ENCODE data around the gene GMDS.

- no peak for TF ChIP-seq POLR2A (IDR thresholded peaks at IDR 0.05; ENCODE audit: insufficient read depth in 1 of 2, low read depth in 2 of 2, low read length in 2 of 2)
- no peak for TF ChIP-seq ZMYM3 (CRISPR knock-in tag; IDR thresholded peaks at IDR 0.05)
- no peak for TF ChIP-seq CTCF (CRISPR knock-in tag; IDR thresholded peaks at IDR 0.05)
- TF ChIP-seq ZNF253 (CRISPR knock-in tag; IDR thresholded peaks at IDR 0.05; ENCODE audit: borderline replicate concordance) = no peak
- TF ChIP-seq KAT7 (CRISPR knock-in tag; IDR thresholded peaks at IDR 0.05; ENCODE audit: borderline replicate concordance) = no peak
- TF ChIP-seq ZNF207 (IDR thresholded peaks at IDR 0.05; ENCODE audit: borderline replicate concordance) = no peak
- no peak for TF ChIP-seq ZBTB20 (CRISPR knock-in tag; IDR thresholded peaks at IDR 0.05; ENCODE audit: borderline replicate concordance, low read depth)
- TF ChIP-seq ZNF709 (CRISPR knock-in tag; IDR thresholded peaks at IDR 0.05) = no peak
- TF ChIP-seq FOXO4 (CRISPR knock-in tag; conservative IDR thresholded peaks at IDR 0.05) = no peak
- no peak for TF ChIP-seq ZNF605 (CRISPR knock-in tag; IDR thresholded peaks at IDR 0.05)
- no peak for TF ChIP-seq NFIC (IDR thresholded peaks at IDR 0.05; ENCODE audit: low read length)
- no peak for TF ChIP-seq SMAD9 (CRISPR knock-in tag; IDR thresholded peaks at IDR 0.05)
- no peak for TF ChIP-seq YY1 (IDR thresholded peaks at IDR 0.05; ENCODE audit: insufficient read depth, insufficient replicate concordance, low read depth, low read length)
- no peak for TF ChIP-seq POLR2AphosphoS5 (IDR thresholded peaks at IDR 0.05; ENCODE audit: low read depth, low read length)
Observed at GRCh38 chr6:1850840-1851157, 394.6 kb downstream of the GMDS start.
